Spleen (tissue), 7 donors: ENCODE measurements around the gene C15orf62.

ENCODE experiments used
- CTCF ChIP-seq, 11 experiments: fragments of 200-600 bp in 7 of 11; fragments of 450-650 bp in 4 of 11; sonication (generic) in 4 of 11; IDR thresholded peaks in 8 of 11; conservative IDR thresholded peaks in 3 of 11; 1 replicate in 7 of 11; 2 replicates in 4 of 11; pipeline versions ENCODE4 v1.4.0 to v1.8.0; 2016 to 2021; ENCODE audit warnings: antibody characterized with exemption in 11 of 11, inconsistent platforms in 4 of 11, mild to moderate bottlenecking in 1 of 11
- POLR2A ChIP-seq, 3 donors: fragments of 450-650 bp; IDR thresholded peaks; one replicate each; pipeline ENCODE4 v1.5.1; 2017; ENCODE audit warnings: antibody characterized with exemption in 3 of 3, mild to moderate bottlenecking in 1 of 3
- POLR2AphosphoS5 ChIP-seq, 3 donors: sonication (generic); formaldehyde crosslinking; IDR thresholded peaks; one replicate each; pipeline ENCODE4 v1.5.1; 2017; ENCODE audit warnings: antibody characterized with exemption in 3 of 3
- donor health status: DM: no; HTN: no; CAD: no; lungs with moderate emphysema.
- donor health status: DM: no; HTN: no; CAD: no.
- donor health status: DM: no; HTN: no; CAD: no.

GRCh38 chr15:40770147-40770721 lies 454 bp downstream of the C15orf62 start:
- TF ChIP-seq POLR2A (IDR thresholded peaks at IDR 0.05), result no peak
- no peak for TF ChIP-seq CTCF (IDR thresholded peaks at IDR 0.05 in 8 of 11, conservative IDR thresholded peaks at IDR 0.05 in 3 of 11)
- no peak for TF ChIP-seq POLR2AphosphoS5 (IDR thresholded peaks at IDR 0.05)
